HG02610 (cell line): ENCODE results near the gene MEGF9.

Experiments
- ATAC-seq: cut with Tn5 transposase; IDR thresholded peaks from one replicate; pipeline ENCODE4 v1.9.1; 2021; ENCODE audit warnings: mild to moderate bottlenecking, moderate library complexity; ENCODE audit not compliant: unreplicated experiment

MEGF9 gene

GRCh38 chr9:120733190-120733589 is 18.9 kb upstream of the MEGF9 start:
- no peak for ATAC-seq

GRCh38 chr9:120730654-120731514 is 16.6 kb upstream of the MEGF9 start:
- ATAC-seq = no peak

GRCh38 chr9:120729791-120730241 is 15.5 kb upstream of the MEGF9 start:
- ATAC-seq = no peak

- ATAC-seq = peak; percentile 76
These were observed 12.2 kb upstream of the MEGF9 start for GRCh38 chr9:120726484-120726883.

GRCh38 chr9:120725907-120726306 is 11.6 kb upstream of the MEGF9 start:
- ATAC-seq = no peak

- no peak for ATAC-seq
These were observed 10.6 kb upstream of the MEGF9 start for GRCh38 chr9:120724757-120725400.

- no peak for ATAC-seq
These were observed 9.3 kb upstream of the MEGF9 start for GRCh38 chr9:120723565-120723964.

- no peak for ATAC-seq
These were observed 6.1 kb upstream of the MEGF9 start for GRCh38 chr9:120720404-120720803.

- ATAC-seq = no peak
These were observed 4.0 kb upstream of the MEGF9 start for GRCh38 chr9:120718316-120718715.

GRCh38 chr9:120717176-120717575 is 2.9 kb upstream of the MEGF9 start:
- no peak for ATAC-seq

- no peak for ATAC-seq
These were observed 2.2 kb upstream of the MEGF9 start for GRCh38 chr9:120716483-120716882.

GRCh38 chr9:120715389-120715924 is 1.2 kb upstream of the MEGF9 start:
- no peak for ATAC-seq

- ATAC-seq = no peak
These were observed 647 bp upstream of the MEGF9 start for GRCh38 chr9:120714846-120715388.

- ATAC-seq = no peak
These were observed 798 bp downstream of the MEGF9 start for GRCh38 chr9:120713257-120714087.

GRCh38 chr9:120712539-120713031 is 1.7 kb downstream of the MEGF9 start:
- no peak for ATAC-seq

- no peak for ATAC-seq
These were observed 2.3 kb downstream of the MEGF9 start for GRCh38 chr9:120711841-120712538.

- no peak for ATAC-seq
These were observed 2.9 kb downstream of the MEGF9 start for GRCh38 chr9:120711354-120711753.

GRCh38 chr9:120710110-120710981 is 3.9 kb downstream of the MEGF9 start:
- no peak for ATAC-seq
